HEK293 (cell line): Measurements from ENCODE around the gene NUDCD3.

ENCODE experiments used
- CTCF ChIA-PET: fragments of 350-600 bp; formaldehyde crosslinking; extraction: SDS; loops from one replicate; lab custom pipeline; 2021; ENCODE audit warnings: antibody characterized with exemption; lab: Yijun Ruan, JAX
- POLR2A ChIA-PET: fragments of 300-600 bp; formaldehyde crosslinking; extraction: SDS; loops from one replicate; lab custom pipeline; 2020; ENCODE audit warnings: antibody characterized with exemption, inconsistent platforms; lab: Yijun Ruan, JAX
- H3K27ac ChIP-seq: fragments of 200-500 bp; sonication (Bioruptor generic); 2 replicates; pipeline ENCODE4 v1.5.1; 2014; ENCODE audit warnings: low read depth, low read length, control low read depth, inconsistent platforms; ENCODE audit errors: extremely low read depth
- H3K36me3 ChIP-seq, 2 experiments: fragments of 200-500 bp in 1 of 2; sonication (Bioruptor generic) in 1 of 2; 1 replicate in 1 of 2; 2 replicates in 1 of 2; pipeline ENCODE4 v1.5.1; 2014 to 2017; ENCODE audit warnings: inconsistent platforms in 2 of 2, low read length in 2 of 2; ENCODE audit not compliant: control insufficient read depth in 2 of 2, insufficient read depth in 1 of 2
- H3K4me1 ChIP-seq: fragments of 200-500 bp; sonication (Bioruptor generic); 2 replicates; pipeline ENCODE4 v1.5.1; 2014; ENCODE audit warnings: mild to moderate bottlenecking, low read length, inconsistent platforms; ENCODE audit not compliant: control insufficient read depth, insufficient read depth
- H3K4me3 ChIP-seq: 2 replicates; pipeline ENCODE4 v1.5.1; 2011; ENCODE audit warnings: low read depth, mild to moderate bottlenecking, control low read depth, low read length, moderate library complexity
- H3K9me3 ChIP-seq: fragments of 200-500 bp; sonication (Bioruptor generic); 2 replicates; pipeline ENCODE4 v1.5.1; 2014; ENCODE audit warnings: low read depth, low read length, inconsistent platforms; ENCODE audit not compliant: control insufficient read depth, insufficient read depth
- GLIS1 ChIP-seq: fragments of 450-650 bp; formaldehyde crosslinking; IDR thresholded peaks from 2 replicates; pipeline ENCODE4 v1.5.1; 2016; ENCODE audit warnings: missing biosample characterization, missing genetic modification characterization
- KLF1 ChIP-seq: fragments of 450-650 bp; formaldehyde crosslinking; IDR thresholded peaks from 2 replicates; pipeline ENCODE4 v1.5.1; 2016; ENCODE audit warnings: missing biosample characterization, missing genetic modification characterization
- KLF8 ChIP-seq: fragments of 450-650 bp; formaldehyde crosslinking; IDR thresholded peaks from 2 replicates; pipeline ENCODE4 v1.5.1; 2016; ENCODE audit warnings: missing biosample characterization, missing genetic modification characterization
- MEIS1 ChIP-seq: sonication (generic); formaldehyde crosslinking; IDR thresholded peaks from 2 replicates; pipeline ENCODE4 v1.8.1; 2022; ENCODE audit warnings: missing genetic modification reagents, mild to moderate bottlenecking, borderline replicate concordance
- SCRT2 ChIP-seq: fragments of 450-650 bp; formaldehyde crosslinking; IDR thresholded peaks from 2 replicates; pipeline ENCODE4 v1.5.1; 2016; ENCODE audit warnings: missing biosample characterization, missing genetic modification characterization
- SETDB1 ChIP-seq: IDR thresholded peaks from one replicate; pipeline ENCODE4 v1.6.1; 2017; ENCODE audit warnings: mild to moderate bottlenecking, low read length, moderate library complexity, mixed read lengths; ENCODE audit not compliant: insufficient read length
- SP2 ChIP-seq: fragments of 450-650 bp; formaldehyde crosslinking; IDR thresholded peaks from 2 replicates; pipeline ENCODE4 v1.5.1; 2016; ENCODE audit warnings: missing biosample characterization, missing genetic modification characterization
- TCF7L2 ChIP-seq: IDR thresholded peaks from 2 replicates; pipeline ENCODE4 v1.6.1; 2011; ENCODE audit warnings: low read depth, mild to moderate bottlenecking, inconsistent platforms, low read length, moderate library complexity, borderline replicate concordance
- ZEB2 ChIP-seq: fragments of 450-650 bp; formaldehyde crosslinking; IDR thresholded peaks from 2 replicates; pipeline ENCODE4 v1.5.1; 2016; ENCODE audit warnings: missing biosample characterization, missing genetic modification characterization
- ZFP69B ChIP-seq: fragments of 450-650 bp; formaldehyde crosslinking; IDR thresholded peaks from 2 replicates; pipeline ENCODE4 v1.5.1; 2016; ENCODE audit warnings: missing biosample characterization, missing genetic modification characterization
- ZNF10 ChIP-seq: fragments of 450-650 bp; formaldehyde crosslinking; IDR thresholded peaks from 2 replicates; pipeline ENCODE4 v1.5.1; 2017; ENCODE audit warnings: missing biosample characterization, missing genetic modification characterization
- ZNF169 ChIP-seq: fragments of 450-650 bp; formaldehyde crosslinking; IDR thresholded peaks from 2 replicates; pipeline ENCODE4 v1.5.1; 2016; ENCODE audit warnings: missing biosample characterization, missing genetic modification characterization
- ZNF2 ChIP-seq: fragments of 450-650 bp; formaldehyde crosslinking; IDR thresholded peaks from 2 replicates; pipeline ENCODE4 v1.5.1; 2016; ENCODE audit warnings: missing biosample characterization, missing genetic modification characterization
- ZNF23 ChIP-seq: fragments of 450-650 bp; formaldehyde crosslinking; IDR thresholded peaks from 2 replicates; pipeline ENCODE4 v1.5.1; 2016; ENCODE audit warnings: missing biosample characterization, missing genetic modification characterization, borderline replicate concordance
- ZNF239 ChIP-seq: fragments of 450-650 bp; formaldehyde crosslinking; IDR thresholded peaks from 2 replicates; pipeline ENCODE4 v1.5.1; 2016; ENCODE audit warnings: missing biosample characterization, missing genetic modification characterization
- ZNF274 ChIP-seq, 2 experiments: fragments of 200-500 bp in 1 of 2; fragments of 450-650 bp in 1 of 2; sonication (Bioruptor generic) in 1 of 2; formaldehyde crosslinking in 1 of 2; IDR thresholded peaks; 2 replicates each; pipeline versions ENCODE4 v1.5.1 to v1.6.1; 2014 to 2016; ENCODE audit warnings: borderline replicate concordance in 1 of 2, inconsistent platforms in 1 of 2, low read length in 1 of 2, missing biosample characterization in 1 of 2, missing genetic modification characterization in 1 of 2
- ZNF324 ChIP-seq: fragments of 450-650 bp; formaldehyde crosslinking; IDR thresholded peaks from 2 replicates; pipeline ENCODE4 v1.5.1; 2016; ENCODE audit warnings: missing biosample characterization, missing genetic modification characterization
- ZNF391 ChIP-seq: fragments of 450-650 bp; formaldehyde crosslinking; IDR thresholded peaks from 2 replicates; pipeline ENCODE4 v1.5.1; 2016; ENCODE audit warnings: low read depth, missing biosample characterization, missing genetic modification characterization, borderline replicate concordance
- ZNF394 ChIP-seq: fragments of 450-650 bp; formaldehyde crosslinking; IDR thresholded peaks from 2 replicates; pipeline ENCODE4 v1.5.1; 2016; ENCODE audit warnings: missing biosample characterization, missing genetic modification characterization, mild to moderate bottlenecking, moderate library complexity, borderline replicate concordance
- ZNF404 ChIP-seq: fragments of 450-650 bp; formaldehyde crosslinking; IDR thresholded peaks from 2 replicates; pipeline ENCODE4 v1.5.1; 2017; ENCODE audit warnings: missing biosample characterization, missing genetic modification characterization
- ZNF426 ChIP-seq: fragments of 450-650 bp; formaldehyde crosslinking; IDR thresholded peaks from 2 replicates; pipeline ENCODE4 v1.5.1; 2017; ENCODE audit warnings: missing biosample characterization, missing genetic modification characterization, mild to moderate bottlenecking, inconsistent platforms, moderate library complexity
- ZNF558 ChIP-seq: fragments of 450-650 bp; formaldehyde crosslinking; IDR thresholded peaks from 2 replicates; pipeline ENCODE4 v1.5.1; 2016; ENCODE audit warnings: missing biosample characterization, missing genetic modification characterization
- ZNF571 ChIP-seq: fragments of 450-650 bp; formaldehyde crosslinking; IDR thresholded peaks from 2 replicates; pipeline ENCODE4 v1.5.0; 2017; ENCODE audit warnings: missing biosample characterization, missing genetic modification characterization
- ZNF596 ChIP-seq: fragments of 450-650 bp; IDR thresholded peaks from 2 replicates; pipeline ENCODE4 v1.5.0; 2018; ENCODE audit warnings: missing biosample characterization, mild to moderate bottlenecking, missing genetic modification characterization, moderate library complexity
- ZNF600 ChIP-seq: fragments of 450-650 bp; formaldehyde crosslinking; IDR thresholded peaks from 2 replicates; pipeline ENCODE4 v1.5.1; 2016; ENCODE audit warnings: missing biosample characterization, missing genetic modification characterization
- ZNF629 ChIP-seq: fragments of 450-650 bp; formaldehyde crosslinking; IDR thresholded peaks from 2 replicates; pipeline ENCODE4 v1.5.1; 2017; ENCODE audit warnings: missing biosample characterization, missing genetic modification characterization
- ZNF654 ChIP-seq: fragments of 450-650 bp; formaldehyde crosslinking; IDR thresholded peaks from 2 replicates; pipeline ENCODE4 v1.5.1; 2016; ENCODE audit warnings: low read depth, missing biosample characterization, missing genetic modification characterization
- ZNF660 ChIP-seq: fragments of 450-650 bp; IDR thresholded peaks from 2 replicates; pipeline ENCODE4 v1.5.1; 2018; ENCODE audit warnings: missing biosample characterization, mild to moderate bottlenecking, missing genetic modification characterization
- ZNF785 ChIP-seq: fragments of 450-650 bp; formaldehyde crosslinking; IDR thresholded peaks from 2 replicates; pipeline ENCODE4 v1.5.1; 2016; ENCODE audit warnings: missing biosample characterization, missing genetic modification characterization
- ZSCAN30 ChIP-seq: fragments of 450-650 bp; IDR thresholded peaks from 2 replicates; pipeline ENCODE4 v1.5.1; 2018; ENCODE audit warnings: missing biosample characterization, mild to moderate bottlenecking, missing genetic modification characterization, moderate library complexity
- TF ChIP-seq, protein P1 (sequence below): fragments of 450-650 bp; formaldehyde crosslinking; IDR thresholded peaks from 2 replicates; pipeline ENCODE4 v1.5.1; 2016; ENCODE audit warnings: missing biosample characterization, missing genetic modification characterization
- TF ChIP-seq, protein P2 (sequence below): fragments of 450-650 bp; formaldehyde crosslinking; IDR thresholded peaks from 2 replicates; pipeline ENCODE4 v1.5.1; 2016; ENCODE audit warnings: missing biosample characterization, missing genetic modification characterization, low read depth
- TF ChIP-seq, protein P3 (sequence below): sonication (generic); formaldehyde crosslinking; IDR thresholded peaks from 2 replicates; pipeline ENCODE4 v1.8.1; 2022; ENCODE audit warnings: mild to moderate bottlenecking, moderate library complexity, missing genetic modification reagents
- TF ChIP-seq, protein P4 (sequence below): fragments of 450-650 bp; formaldehyde crosslinking; IDR thresholded peaks from 2 replicates; pipeline ENCODE4 v1.5.1; 2017; ENCODE audit warnings: missing biosample characterization, missing genetic modification characterization

The NUDCD3 gene

DNA sequence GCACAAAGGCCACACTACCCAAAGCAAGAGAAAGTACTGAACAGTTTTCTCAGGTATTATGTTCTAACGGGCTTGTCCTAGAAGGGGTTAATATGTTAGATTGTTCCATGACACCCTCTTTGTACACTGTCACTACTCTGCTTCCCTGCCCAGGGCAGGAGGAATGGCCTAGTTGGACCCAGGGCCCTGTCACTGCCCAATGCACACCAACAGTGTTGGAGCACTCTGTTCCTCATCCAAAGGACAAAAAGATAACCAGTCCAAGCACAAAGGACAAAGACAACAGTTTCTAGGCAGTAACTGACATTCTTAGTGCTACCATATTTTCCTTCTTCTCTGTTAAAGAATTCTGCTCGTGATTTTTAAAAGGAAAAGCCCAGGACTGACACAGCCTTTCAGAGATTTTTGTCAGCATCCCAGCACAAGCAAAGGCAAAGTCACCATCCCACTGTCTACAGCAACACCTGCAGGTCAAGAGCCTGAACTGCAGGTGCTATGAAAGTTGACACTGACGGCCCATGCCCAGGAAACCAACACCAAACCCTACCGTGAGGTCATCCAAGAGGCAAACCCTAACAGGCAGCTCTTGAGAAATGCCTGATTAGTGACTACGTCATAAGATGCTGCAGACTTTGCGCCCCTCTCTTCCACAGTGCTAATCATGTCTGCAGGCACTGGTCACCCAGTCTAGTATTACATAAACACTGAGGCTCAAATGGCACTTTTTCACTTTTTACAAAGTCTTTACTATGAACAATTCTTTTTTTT lies 13.2 kb downstream of the NUDCD3 start (continued):
- TF ChIP-seq ZNF596 (no peak), MEIS1 (CRISPR knock-in tag) (no peak), GLIS1 (no peak), SP2 (tag by site-specific recombination) (no peak), ZNF660 (tag by site-specific recombination) (peak; percentile 92), ZNF10 (tag by site-specific recombination) (peak; percentile 71; the same call in 1 of the 2 replicates), ZEB2 (peak; percentile 39; the same call in 1 of the 2 replicates), KLF8 (tag by site-specific recombination) (peak; percentile 41; the same call in 1 of the 2 replicates), ZNF654 (tag by site-specific recombination) (peak; percentile 90), ZNF169 (tag by site-specific recombination) (no peak), ZNF600 (tag by site-specific recombination) (peak; percentile 65; the same call in 1 of the 2 replicates), KLF1 (no peak), ZNF324 (tag by site-specific recombination) (no peak), ZNF391 (tag by site-specific recombination) (0 out of 2 replicates have a peak, but pooled peaks have one; percentile 21), ZNF629 (tag by site-specific recombination) (peak; percentile 98), ZNF2 (tag by site-specific recombination) (peak; percentile 70), ZNF426 (tag by site-specific recombination) (no peak), ZFP69B (tag by site-specific recombination) (0 out of 2 replicates have a peak, but pooled peaks have one; percentile 20), SCRT2 (peak; percentile 61), SETDB1 (no peak), ZNF274 (IDR thresholded peaks at IDR 0.05; ENCODE audit: low read length) (no peak), ZNF274 (tag by site-specific recombination; IDR thresholded peaks at IDR 0.05; ENCODE audit: borderline replicate concordance) (no peak), ZNF394 (tag by site-specific recombination) (0 out of 2 replicates have a peak, but pooled peaks have one; percentile 11)

DNA sequence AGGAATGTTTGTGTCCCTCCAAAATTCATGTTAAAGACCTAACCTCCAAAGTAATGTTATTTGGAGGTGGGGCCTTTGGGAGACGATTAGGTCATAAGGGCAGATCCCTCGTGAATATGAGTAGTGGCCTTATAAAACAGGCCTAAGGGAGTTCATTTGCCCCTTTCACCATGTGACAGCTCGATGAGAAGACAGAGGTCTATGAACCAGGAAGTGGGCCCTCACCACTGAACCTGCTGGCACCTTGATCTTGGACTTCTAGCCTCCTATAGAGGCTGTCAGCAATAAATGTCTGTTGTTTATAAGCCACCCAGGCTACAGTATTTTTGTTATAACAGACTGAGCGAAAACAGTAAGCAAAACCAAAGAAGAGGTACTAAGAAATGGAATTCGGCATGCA lies 14.1 kb downstream of the NUDCD3 start:
- POLR2A ChIA-PET: no interaction called here
- TF ChIP-seq ZSCAN30 (tag by site-specific recombination) (no peak), ZNF785 (no peak), ZNF23 (no peak), ZNF600 (tag by site-specific recombination) (no peak), ZNF404 (tag by site-specific recombination) (no peak), TCF7L2 (no peak), ZNF558 (tag by site-specific recombination) (no peak), ZNF571 (no peak), SCRT2 (no peak), ZNF239 (tag by site-specific recombination) (no peak)
- TF ChIP-seq, protein P1, sequence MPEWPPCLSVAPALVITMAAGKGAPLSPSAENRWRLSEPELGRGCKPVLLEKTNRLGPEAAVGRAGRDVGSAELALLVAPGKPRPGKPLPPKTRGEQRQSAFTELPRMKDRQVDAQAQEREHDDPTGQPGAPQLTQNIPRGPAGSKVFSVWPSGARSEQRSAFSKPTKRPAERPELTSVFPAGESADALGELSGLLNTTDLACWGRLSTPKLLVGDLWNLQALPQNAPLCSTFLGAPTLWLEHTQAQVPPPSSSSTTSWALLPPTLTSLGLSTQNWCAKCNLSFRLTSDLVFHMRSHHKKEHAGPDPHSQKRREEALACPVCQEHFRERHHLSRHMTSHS: no peak
- TF ChIP-seq, protein P2, sequence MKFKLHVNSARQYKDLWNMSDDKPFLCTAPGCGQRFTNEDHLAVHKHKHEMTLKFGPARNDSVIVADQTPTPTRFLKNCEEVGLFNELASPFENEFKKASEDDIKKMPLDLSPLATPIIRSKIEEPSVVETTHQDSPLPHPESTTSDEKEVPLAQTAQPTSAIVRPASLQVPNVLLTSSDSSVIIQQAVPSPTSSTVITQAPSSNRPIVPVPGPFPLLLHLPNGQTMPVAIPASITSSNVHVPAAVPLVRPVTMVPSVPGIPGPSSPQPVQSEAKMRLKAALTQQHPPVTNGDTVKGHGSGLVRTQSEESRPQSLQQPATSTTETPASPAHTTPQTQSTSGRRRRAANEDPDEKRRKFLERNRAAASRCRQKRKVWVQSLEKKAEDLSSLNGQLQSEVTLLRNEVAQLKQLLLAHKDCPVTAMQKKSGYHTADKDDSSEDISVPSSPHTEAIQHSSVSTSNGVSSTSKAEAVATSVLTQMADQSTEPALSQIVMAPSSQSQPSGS (tag by site-specific recombination): no peak
- TF ChIP-seq, protein P3, sequence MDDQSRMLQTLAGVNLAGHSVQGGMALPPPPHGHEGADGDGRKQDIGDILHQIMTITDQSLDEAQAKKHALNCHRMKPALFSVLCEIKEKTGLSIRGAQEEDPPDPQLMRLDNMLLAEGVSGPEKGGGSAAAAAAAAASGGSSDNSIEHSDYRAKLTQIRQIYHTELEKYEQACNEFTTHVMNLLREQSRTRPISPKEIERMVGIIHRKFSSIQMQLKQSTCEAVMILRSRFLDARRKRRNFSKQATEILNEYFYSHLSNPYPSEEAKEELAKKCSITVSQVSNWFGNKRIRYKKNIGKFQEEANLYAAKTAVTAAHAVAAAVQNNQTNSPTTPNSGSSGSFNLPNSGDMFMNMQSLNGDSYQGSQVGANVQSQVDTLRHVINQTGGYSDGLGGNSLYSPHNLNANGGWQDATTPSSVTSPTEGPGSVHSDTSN (CRISPR knock-in tag): no peak
- TF ChIP-seq, protein P4, sequence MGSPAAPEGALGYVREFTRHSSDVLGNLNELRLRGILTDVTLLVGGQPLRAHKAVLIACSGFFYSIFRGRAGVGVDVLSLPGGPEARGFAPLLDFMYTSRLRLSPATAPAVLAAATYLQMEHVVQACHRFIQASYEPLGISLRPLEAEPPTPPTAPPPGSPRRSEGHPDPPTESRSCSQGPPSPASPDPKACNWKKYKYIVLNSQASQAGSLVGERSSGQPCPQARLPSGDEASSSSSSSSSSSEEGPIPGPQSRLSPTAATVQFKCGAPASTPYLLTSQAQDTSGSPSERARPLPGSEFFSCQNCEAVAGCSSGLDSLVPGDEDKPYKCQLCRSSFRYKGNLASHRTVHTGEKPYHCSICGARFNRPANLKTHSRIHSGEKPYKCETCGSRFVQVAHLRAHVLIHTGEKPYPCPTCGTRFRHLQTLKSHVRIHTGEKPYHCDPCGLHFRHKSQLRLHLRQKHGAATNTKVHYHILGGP: no peak

More for the DNA sequence above, 14.1 kb downstream of the NUDCD3 start:
- H3K36me3 ChIP-seq: peaks cover 57 to 61% of the 10 kb centered on the region in 2 experiments
- H3K9me3 ChIP-seq: no peaks in the 10 kb centered on the region
- no peak overlapping the region for H3K4me3 ChIP-seq
- CTCF ChIA-PET: interaction anchor here (1.0 to 3.7 kb wide), 5 partner anchors 14 to 660 kb away, joined by 3 to 20 read pairs (median 5); partner anchors contain the start of gene NUDCD3
- H3K4me1 ChIP-seq: peaks cover 5% of the 10 kb centered on the region
- no peak overlapping the region for H3K27ac ChIP-seq
